Activated naive CD8-positive, alpha-beta T cell treated with anti-CD3 and anti-CD28 coated beads for 36 hours (primary cell): ENCODE results near the gene STARD4. TPM values are rescaled to one million over a fixed set of nuclear protein-coding genes. Genes with fewer than 3 reads are reported as not detected.

Experiments used
- DNase-seq: peaks from one replicate; pipeline ENCODE4 v3.0.0; 2021
- H3K27ac Mint-ChIP-seq: one replicate; pipeline ENCODE4 v1.8.0; 2022; ENCODE audit warnings: mild to moderate bottlenecking, moderate library complexity, mixed read lengths
- H3K27me3 Mint-ChIP-seq: one replicate; pipeline ENCODE4 v1.8.0; 2022; ENCODE audit warnings: mild to moderate bottlenecking, mixed read lengths
- H3K36me3 Mint-ChIP-seq: one replicate; pipeline ENCODE4 v1.8.0; 2021; ENCODE audit warnings: mild to moderate bottlenecking, mixed read lengths
- H3K4me1 Mint-ChIP-seq: one replicate; pipeline ENCODE4 v1.8.0; 2021; ENCODE audit warnings: mixed read lengths
- H3K4me3 Mint-ChIP-seq: one replicate; pipeline ENCODE4 v1.8.0; 2022; ENCODE audit warnings: mild to moderate bottlenecking, moderate library complexity, mixed read lengths
- H3K9me3 Mint-ChIP-seq: one replicate; pipeline ENCODE4 v1.8.0; 2022; ENCODE audit warnings: mixed read lengths
- total RNA-seq, 2 experiments: library from RNA; stranded (reverse); gene quantifications; one replicate each; pipeline ENCODE4 v1.2.3, GENCODE V29; 2021

Gene STARD4
- total RNA-seq, 2 experiments from 2014 or later: 71.6 to 71.8 TPM

DNA sequence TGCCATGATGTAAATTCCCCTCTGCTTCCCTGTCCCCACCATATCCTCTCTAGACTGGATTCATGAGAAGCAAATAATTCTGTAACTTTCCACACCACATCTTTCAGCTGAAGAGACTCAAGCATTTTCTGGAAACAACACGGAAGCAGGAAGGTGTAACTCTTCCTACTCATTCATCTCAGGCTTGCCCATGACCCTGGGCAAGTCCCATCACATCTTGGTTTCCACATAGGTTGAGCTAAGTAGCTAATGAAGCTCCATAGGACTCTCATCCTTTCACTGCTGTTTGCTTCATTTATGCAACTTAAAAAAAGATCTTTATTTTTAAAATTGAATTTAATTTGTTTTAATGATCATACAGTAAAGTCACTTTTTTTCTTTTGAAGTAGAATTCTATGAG is 32.7 kb upstream of the STARD4 start:
- Mint-ChIP-seq H3K9me3 (no peaks in the 10 kb centered on the region), H3K4me1 (no peaks in the 10 kb centered on the region), H3K27me3 (peaks cover 4% of the 10 kb centered on the region), H3K36me3 (no peaks in the 10 kb centered on the region), H3K4me3 (no peak overlapping the region), H3K27ac (no peak overlapping the region)
- no peak for DNase-seq

DNA sequence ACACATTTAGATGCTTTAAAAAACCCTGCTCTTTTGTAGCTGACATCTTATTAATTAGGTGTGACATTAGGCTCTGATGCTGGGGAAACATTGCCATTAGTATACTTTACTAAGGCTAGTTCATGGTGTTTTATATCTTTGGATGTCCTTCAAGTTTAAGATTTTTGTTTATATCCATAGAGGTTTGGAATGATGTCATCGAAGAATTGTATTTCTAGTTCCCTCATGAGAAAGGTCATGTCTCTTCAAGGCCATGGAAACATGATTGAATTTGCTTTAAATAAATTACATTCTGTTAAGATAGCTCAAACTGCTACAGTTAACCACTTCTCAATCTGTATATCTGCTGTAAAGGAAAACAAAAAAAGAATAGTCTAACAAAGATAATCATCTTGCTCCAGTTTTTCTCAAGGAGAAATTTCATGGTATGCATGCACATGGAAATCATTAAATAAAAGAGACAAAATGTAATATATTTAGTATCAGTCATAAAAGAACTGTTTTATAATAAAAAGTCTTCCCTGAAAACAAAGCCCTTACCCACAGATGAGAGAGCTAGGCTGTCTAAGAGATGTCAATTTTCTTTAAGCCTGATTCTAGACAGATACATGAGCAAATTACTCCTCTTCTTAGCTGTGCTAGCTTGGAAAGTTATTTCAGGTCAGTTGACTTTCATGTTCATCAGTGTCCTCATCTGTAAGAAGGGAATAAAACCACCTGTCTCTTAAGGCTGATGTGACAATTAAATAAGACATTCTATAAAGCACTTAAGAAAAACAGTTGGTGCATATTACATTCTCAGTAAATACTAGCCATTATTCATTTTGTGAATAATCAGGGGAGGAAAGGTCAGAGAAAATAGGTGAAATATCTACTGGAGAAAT is 25.0 kb upstream of the STARD4 start:
- H3K4me1 Mint-ChIP-seq: no peaks in the 10 kb centered on the region
- H3K36me3 Mint-ChIP-seq: no peaks in the 10 kb centered on the region
- DNase-seq: no peak
- no peak overlapping the region for H3K4me3 Mint-ChIP-seq
- peaks cover 3% of the 10 kb centered on the region for H3K9me3 Mint-ChIP-seq
- H3K27me3 Mint-ChIP-seq: peaks cover 21% of the 10 kb centered on the region
- no peak overlapping the region for H3K27ac Mint-ChIP-seq

DNA sequence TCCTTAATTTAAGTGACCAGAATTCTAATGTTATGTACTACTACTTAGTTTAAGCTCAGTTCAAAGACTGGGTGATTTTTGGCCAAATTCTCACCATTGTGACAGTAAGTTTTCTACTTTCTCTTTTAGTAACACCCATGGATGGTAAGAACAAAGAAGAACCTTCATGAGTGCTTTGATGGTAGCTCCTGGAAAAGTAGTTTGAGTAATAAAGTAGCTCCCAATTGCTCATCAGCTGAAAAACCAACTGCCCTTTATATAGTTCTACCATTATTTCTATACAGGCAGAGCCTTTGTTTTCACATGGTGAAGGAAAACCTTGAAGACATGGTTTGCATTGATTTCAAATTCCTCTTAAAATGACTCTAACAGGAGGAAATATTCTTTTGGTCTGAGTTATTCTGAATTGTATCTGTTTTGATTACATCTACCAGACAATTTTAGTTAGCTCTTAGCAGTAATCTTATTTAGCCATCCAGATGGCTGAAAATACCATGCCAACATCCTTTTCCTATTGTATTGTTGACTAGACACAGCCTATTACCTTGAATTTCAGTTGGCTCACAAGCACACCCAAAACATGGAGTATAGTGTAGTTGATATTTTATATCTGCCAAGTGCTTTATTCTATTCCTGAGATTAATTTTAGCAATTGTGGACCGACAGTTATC is 23.7 kb upstream of the STARD4 start:
- DNase-seq: no peak
- Mint-ChIP-seq H3K4me3 (no peak overlapping the region), H3K36me3 (no peaks in the 10 kb centered on the region)

DNA sequence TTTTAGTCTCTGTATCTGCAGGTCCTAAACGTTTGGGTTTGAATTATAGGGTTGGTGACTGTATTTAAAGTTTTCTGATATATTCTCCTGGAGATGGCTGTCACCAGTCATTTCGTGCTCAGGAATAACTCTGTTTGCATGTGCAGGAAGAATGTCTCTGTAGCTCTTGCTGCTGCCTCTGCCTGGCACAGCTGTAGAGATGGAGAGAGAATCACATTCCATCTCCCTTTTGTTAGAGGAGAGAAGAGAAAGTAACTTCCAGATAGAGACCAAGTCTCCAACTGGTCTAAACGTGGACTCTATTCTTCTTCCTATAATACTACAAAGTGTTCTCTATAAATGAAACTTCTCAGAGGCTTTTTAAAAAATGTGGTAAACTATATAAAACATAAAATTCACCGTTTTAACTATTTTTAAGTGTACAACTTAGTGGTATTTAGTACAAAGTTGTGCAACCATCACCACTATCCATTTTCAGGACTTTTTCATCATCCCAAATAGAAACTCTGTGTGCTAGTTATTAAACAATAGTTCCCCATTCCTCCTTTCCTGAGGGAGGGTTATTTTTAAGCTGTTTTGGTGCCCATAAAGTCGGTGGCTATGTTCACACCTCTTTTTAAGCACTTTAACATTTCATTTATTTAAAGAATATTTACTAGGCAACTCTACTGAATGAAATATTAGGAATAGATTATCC is 20.7 kb upstream of the STARD4 start:
- Mint-ChIP-seq H3K27me3 (peaks cover 11% of the 10 kb centered on the region), H3K4me3 (no peak overlapping the region), H3K4me1 (peaks cover 17% of the 10 kb centered on the region), H3K36me3 (no peaks in the 10 kb centered on the region), H3K9me3 (peaks cover 3% of the 10 kb centered on the region), H3K27ac (no peak overlapping the region)
- no peak for DNase-seq

More for the DNA sequence above, 23.7 kb upstream of the STARD4 start:
- H3K27me3 Mint-ChIP-seq: peaks cover 17% of the 10 kb centered on the region
- H3K4me1 Mint-ChIP-seq: peaks cover 4% of the 10 kb centered on the region
- peaks cover 3% of the 10 kb centered on the region for H3K9me3 Mint-ChIP-seq
- no peak overlapping the region for H3K27ac Mint-ChIP-seq

DNA sequence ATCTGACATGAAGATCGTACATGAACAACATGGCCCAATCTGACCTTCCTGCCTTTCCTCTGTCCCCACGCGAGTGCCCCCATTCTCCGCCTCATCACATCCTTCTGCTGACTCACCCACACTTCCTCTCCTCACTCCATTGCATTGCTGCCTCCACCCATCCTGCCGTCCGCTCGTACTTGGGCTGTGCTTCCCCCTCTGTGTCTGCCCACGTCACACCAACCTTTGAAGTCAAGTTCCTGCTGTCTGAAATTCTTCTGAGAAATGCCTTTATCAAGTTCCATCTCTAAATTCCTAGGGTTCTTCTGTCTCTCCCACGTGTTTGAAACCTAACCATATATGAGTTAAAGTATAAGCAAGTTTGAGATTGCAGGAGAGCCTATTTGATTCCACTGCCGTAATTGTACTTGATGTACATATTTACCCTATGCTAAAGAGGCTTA is 18.0 kb upstream of the STARD4 start:
- H3K9me3 Mint-ChIP-seq: peaks cover 2% of the 10 kb centered on the region
- peak overlapping the region; percentile 78 for H3K27ac Mint-ChIP-seq
- H3K36me3 Mint-ChIP-seq: no peaks in the 10 kb centered on the region
- H3K4me3 Mint-ChIP-seq: peak overlapping the region; percentile 35
- H3K4me1 Mint-ChIP-seq: peaks cover 17% of the 10 kb centered on the region
- peaks cover 4% of the 10 kb centered on the region for H3K27me3 Mint-ChIP-seq
- DNase-seq: peak; percentile 81

DNA sequence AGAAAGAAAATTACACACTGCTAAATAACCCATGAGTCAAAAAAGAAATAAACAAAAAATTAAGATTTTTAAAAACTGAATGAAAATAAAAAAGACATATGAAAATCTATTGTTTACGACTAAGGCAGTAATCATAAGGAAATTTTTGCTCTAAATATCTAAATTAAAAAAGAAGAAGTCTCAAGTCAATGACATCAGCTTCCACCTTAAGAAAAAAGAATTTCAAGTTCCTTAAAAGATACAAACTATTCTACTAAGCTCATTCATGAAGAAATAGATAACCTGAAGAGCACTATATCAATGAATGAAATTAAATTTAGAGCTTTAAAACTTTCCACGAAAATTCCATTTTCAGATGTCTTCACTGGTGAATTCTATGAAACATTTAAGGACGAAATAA is 15.7 kb upstream of the STARD4 start:
- Mint-ChIP-seq H3K4me1 (peaks cover 17% of the 10 kb centered on the region), H3K36me3 (no peaks in the 10 kb centered on the region), H3K27me3 (no peaks in the 10 kb centered on the region), H3K9me3 (no peaks in the 10 kb centered on the region), H3K4me3 (no peak overlapping the region), H3K27ac (no peak overlapping the region)
- no peak for DNase-seq

DNA sequence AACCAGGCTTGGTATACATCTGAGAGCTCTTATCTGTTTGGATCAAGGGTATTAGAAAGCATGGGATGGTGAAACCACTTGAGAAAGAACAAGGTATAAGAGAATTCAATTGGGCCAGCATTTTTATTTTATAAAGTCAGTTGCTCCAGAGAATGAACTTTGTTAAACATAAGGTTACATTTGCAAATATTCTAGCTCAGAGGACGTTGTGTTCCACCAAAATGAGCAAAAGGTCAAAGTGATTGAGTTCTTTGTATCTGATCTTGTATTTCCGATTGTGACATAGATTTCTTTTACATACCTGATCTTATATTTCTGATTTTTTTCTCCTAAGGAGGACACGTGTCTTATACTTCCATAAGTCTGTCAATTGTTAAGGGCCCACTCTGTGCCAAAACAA is 8.6 kb upstream of the STARD4 start:
- Mint-ChIP-seq H3K36me3 (no peaks in the 10 kb centered on the region), H3K27ac (no peak overlapping the region), H3K9me3 (no peaks in the 10 kb centered on the region), H3K27me3 (no peaks in the 10 kb centered on the region), H3K4me1 (peaks cover 7% of the 10 kb centered on the region), H3K4me3 (no peak overlapping the region)
- no peak for DNase-seq

DNA sequence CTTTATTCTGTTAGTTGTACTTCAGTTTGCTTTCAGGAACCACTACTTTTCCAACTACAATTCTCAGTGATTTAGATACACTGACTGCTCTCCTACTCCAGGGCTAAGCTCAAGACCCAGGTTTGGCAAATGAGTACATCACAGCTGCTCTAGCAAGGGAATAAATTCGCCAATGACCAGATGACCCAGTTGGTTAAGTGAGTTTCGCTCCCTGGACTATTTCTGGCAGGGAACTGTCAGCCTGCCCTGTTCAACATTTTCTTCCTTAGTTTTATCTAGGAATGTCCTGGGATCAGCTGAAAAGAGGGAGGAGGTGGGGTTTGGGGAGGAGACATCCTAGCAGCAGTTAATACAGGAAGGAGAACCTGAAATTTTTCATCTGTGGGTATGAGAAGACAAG is 6.4 kb upstream of the STARD4 start:
- Mint-ChIP-seq H3K9me3 (no peaks in the 10 kb centered on the region), H3K4me1 (peaks cover 13% of the 10 kb centered on the region), H3K36me3 (no peaks in the 10 kb centered on the region), H3K27me3 (no peaks in the 10 kb centered on the region), H3K27ac (no peak overlapping the region), H3K4me3 (no peak overlapping the region)
- no peak for DNase-seq

DNA sequence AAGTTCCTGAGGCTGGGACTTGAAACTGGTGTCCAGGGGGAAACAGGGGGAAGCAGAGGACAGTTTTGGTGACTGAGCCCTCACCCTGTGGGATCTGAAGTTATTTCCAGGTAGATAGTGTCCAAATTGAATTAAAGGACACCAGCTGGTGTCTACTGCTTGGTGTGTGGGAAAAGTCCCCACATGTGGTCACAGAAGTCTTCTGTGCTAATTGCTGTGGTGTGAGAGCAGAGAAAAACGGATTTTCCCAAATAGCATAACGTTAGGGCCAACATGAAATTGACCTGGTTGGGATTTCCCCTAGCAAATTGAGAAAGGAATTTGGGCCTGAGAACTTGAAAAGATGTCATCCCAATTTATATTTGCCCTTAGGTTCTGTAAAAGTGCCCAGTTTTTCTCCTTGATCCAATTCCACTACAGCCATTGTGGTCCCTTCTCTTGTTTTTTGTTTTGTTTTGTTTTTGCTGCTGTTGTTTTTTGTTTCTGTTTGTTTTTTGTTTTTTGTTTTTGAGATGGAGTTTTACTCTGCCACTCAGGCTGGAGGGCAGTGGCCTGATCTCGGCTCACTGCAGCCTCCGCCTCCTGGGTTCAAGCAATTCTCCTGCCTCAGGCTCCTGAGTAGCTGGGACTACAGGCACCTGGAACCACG is 5.6 kb upstream of the STARD4 start:
- no peaks in the 10 kb centered on the region for H3K9me3 Mint-ChIP-seq
- H3K4me1 Mint-ChIP-seq: peaks cover 18% of the 10 kb centered on the region
- H3K27me3 Mint-ChIP-seq: no peaks in the 10 kb centered on the region
- no peak for DNase-seq
- H3K4me3 Mint-ChIP-seq: no peak overlapping the region
- no peak overlapping the region for H3K27ac Mint-ChIP-seq
- no peaks in the 10 kb centered on the region for H3K36me3 Mint-ChIP-seq

DNA sequence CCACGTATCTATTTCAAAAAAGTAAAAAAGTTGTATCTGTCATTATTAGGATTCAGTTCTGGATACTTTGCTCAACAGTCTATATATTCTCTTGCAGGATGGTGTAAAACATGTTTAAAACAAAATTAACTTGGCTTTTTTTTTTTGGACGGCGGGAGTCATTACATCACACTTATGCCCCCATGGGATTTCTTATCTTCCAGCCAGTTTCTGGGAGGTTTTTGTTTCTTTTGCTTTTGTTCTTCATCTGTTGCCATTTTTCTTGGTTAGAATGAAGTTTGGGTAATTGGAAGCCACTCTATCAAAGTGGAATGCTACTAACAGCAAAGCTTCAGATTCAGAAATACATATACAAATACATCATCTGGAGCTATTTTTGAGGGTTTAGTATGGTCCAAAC is 1.8 kb upstream of the STARD4 start:
- no peak overlapping the region for H3K27ac Mint-ChIP-seq
- no peaks in the 10 kb centered on the region for H3K9me3 Mint-ChIP-seq
- H3K27me3 Mint-ChIP-seq: no peaks in the 10 kb centered on the region
- no peak overlapping the region for H3K4me3 Mint-ChIP-seq
- H3K36me3 Mint-ChIP-seq: peaks cover 22% of the 10 kb centered on the region
- peaks cover 35% of the 10 kb centered on the region for H3K4me1 Mint-ChIP-seq
- DNase-seq: no peak

DNA sequence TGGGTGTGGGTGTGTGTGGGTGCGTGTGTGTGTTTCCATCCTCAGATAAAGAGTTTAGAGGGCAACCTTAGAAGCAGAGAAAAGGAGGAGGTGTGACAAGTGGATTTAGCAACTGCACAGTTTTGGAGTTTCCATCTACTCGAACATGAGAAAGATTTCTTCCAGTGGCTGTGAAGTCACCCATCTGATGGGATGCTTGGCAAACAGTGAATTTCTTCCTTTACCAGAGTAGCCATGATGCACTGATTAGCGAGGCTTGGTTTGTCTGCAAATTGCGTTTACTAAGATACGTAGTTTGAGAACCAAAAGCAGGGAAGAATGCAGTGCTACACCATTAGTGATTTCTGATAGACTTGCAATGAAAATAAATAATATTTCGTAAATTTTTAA is 791 bp upstream of the STARD4 start:
- peaks cover 25% of the 10 kb centered on the region for H3K36me3 Mint-ChIP-seq
- no peaks in the 10 kb centered on the region for H3K27me3 Mint-ChIP-seq
- H3K4me1 Mint-ChIP-seq: peaks cover 40% of the 10 kb centered on the region
- H3K4me3 Mint-ChIP-seq: peak overlapping the region; percentile 93
- H3K9me3 Mint-ChIP-seq: no peaks in the 10 kb centered on the region
- peak overlapping the region; percentile 97 for H3K27ac Mint-ChIP-seq
- no peak for DNase-seq

DNA sequence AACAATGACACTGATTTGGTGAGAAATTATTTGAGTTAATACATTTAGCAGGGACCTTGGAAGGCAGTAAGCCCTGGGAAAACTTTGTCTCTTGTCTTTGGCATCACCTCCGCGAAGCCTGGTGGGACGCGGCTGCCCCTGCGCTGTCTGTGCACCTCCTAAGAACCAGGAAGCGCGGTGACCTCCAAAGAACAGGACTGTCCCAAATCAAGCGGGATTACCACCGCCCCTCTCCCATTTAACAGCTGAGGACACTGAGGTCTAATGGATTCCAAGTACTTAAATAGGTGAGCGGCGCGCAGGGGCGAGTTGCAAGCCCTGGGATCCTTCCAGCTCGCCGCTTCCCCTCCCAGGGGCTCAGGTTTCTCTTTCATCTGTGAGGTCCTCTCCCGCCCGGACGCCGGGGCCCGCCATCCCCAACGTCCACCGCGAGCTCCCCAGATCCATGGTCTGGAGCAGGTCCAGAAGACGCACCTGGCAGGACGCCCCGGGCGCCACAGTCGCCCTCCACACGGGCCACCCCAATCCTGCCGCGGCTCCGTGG is 432 bp downstream of the STARD4 start:
- Mint-ChIP-seq H3K27ac (peak overlapping the region; percentile 97), H3K36me3 (peaks cover 32% of the 10 kb centered on the region), H3K27me3 (no peaks in the 10 kb centered on the region), H3K4me1 (peaks cover 45% of the 10 kb centered on the region), H3K4me3 (peak overlapping the region; percentile 93), H3K9me3 (no peaks in the 10 kb centered on the region)
- DNase-seq: peak; percentile 15

DNA sequence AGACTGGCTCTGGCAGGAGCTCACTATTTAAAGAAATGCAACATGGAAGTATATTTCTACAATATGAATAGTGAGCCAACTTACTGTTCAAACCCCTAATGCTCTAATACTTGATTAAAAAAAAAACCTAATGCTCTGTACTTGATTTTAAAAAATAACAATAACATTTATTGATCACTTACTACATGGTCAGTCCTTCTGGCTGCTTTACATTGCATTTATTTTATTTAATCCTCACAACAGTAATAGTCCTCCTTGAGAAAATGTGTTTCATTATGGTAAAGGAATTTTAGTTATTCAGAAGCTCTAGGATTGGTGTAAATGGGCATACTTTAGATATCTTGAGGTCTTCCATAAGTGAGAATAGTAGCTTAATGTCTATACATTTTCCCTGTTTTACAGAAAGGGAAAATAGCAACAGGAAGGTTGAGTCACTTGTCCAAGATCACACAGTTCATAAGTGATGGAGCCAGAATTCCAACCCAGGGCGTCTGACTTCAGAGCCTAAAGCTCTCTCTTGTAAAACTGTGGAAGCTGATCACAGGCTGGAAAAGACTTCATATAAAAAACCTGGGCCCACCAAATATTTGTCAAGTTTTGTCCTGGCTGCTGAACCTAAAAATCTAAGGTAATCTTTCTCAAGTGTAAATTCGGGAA is 1.0 kb downstream of the STARD4 start:
- H3K36me3 Mint-ChIP-seq: peaks cover 32% of the 10 kb centered on the region
- H3K9me3 Mint-ChIP-seq: no peaks in the 10 kb centered on the region
- H3K27me3 Mint-ChIP-seq: no peaks in the 10 kb centered on the region
- H3K4me1 Mint-ChIP-seq: peaks cover 45% of the 10 kb centered on the region
- no peak for DNase-seq
- H3K4me3 Mint-ChIP-seq: peak overlapping the region; percentile 93
- H3K27ac Mint-ChIP-seq: peak overlapping the region; percentile 97

DNA sequence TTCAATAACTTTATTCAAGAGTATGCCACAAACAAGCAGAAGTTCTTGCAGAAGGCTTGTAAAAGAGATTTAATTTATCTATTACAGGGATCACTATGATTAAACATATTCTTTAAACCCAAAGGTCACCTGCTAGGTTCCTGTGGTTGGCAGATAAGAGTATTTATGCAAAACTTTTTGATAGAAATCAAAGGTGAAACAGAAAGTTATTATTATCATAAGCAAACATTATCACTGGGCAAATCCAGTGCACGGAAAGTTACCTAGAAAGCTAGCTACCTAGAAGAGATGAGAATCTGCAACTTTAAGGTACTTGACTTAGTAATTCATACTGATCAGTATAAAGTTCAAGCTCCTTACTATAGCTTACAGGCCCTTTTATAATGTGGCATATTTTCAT is 3.2 kb downstream of the STARD4 start:
- Mint-ChIP-seq H3K4me1 (peaks cover 45% of the 10 kb centered on the region), H3K27me3 (no peaks in the 10 kb centered on the region), H3K9me3 (no peaks in the 10 kb centered on the region), H3K4me3 (peak overlapping the region; percentile 93), H3K27ac (peak overlapping the region; percentile 32), H3K36me3 (peaks cover 43% of the 10 kb centered on the region)
- DNase-seq: no peak
